Measurements from ENCODE around the gene GPRIN1.

The GPRIN1 gene

GRCh38 chr5:176651472-176651980 lies 41.6 kb upstream of the GPRIN1 start:
- Histone ChIP-seq H3K4me2 (peak overlapping the region; percentile 99), H4K20me1 (peaks cover 71% of the 10 kb centered on the region), H3K4me3 (peak overlapping the region; percentile 83), H3K9me3 (no peaks in the 10 kb centered on the region), H3K27ac (peak overlapping the region; percentile 81), H3K27me3 (no peaks in the 10 kb centered on the region), H3K4me1 (peaks cover 87% of the 10 kb centered on the region), H3K36me3 (peaks cover 41% of the 10 kb centered on the region), H3K9ac (peak overlapping the region; percentile 70)
- no peak for TF ChIP-seq Cebpa-rat (IDR thresholded peaks at IDR 0.05)

DNA sequence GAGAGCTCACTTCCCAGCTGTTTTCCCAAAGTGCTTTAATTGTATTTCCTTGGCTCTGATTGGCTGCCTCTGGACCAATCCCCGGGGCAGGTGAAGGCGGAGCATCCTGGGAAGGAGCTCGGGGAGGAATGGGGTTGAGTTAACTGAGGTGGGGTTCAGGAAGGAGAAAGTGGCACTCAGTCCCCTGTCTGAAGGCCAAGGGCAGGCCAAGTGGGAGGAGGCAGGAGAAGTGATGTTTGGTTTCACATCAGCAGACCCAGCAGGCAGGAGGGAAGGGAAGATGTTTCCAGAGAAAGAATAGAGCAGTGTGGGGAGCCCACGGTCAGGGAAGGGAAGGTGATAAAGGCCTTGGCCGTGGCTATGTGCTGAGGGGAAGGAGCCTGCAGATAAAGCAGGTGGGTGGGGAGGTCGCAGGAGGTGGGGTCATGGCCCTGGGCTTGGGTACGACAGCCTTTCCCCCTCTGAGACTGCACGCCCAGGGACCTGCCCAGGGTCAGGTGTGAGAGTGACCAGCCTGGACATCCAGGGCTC lies 40.5 kb upstream of the GPRIN1 start:
- Histone ChIP-seq H3K4me2 (peak overlapping the region; percentile 99), H3K9ac (peak overlapping the region; percentile 70), H3K27ac (peak overlapping the region; percentile 81), H3K36me3 (peaks cover 30% of the 10 kb centered on the region), H3K9me3 (no peaks in the 10 kb centered on the region), H4K20me1 (peaks cover 63% of the 10 kb centered on the region), H3K4me3 (peak overlapping the region; percentile 83), H3K27me3 (no peaks in the 10 kb centered on the region), H3K4me1 (peaks cover 85% of the 10 kb centered on the region)
- TF ChIP-seq Cebpa-rat (IDR thresholded peaks at IDR 0.05) = no peak

- peak overlapping the region; percentile 83 for H3K27ac ChIP-seq
- peaks cover 84% of the 10 kb centered on the region for H3K4me1 ChIP-seq
- no peak for TF ChIP-seq Cebpa-rat (IDR thresholded peaks at IDR 0.05)
- peak overlapping the region; percentile 83 for H3K4me3 ChIP-seq
- H3K4me2 ChIP-seq = peak overlapping the region; percentile 99
- H3K36me3 ChIP-seq = peaks cover 12% of the 10 kb centered on the region
- no peaks in the 10 kb centered on the region for H3K27me3 ChIP-seq
- H4K20me1 ChIP-seq = peaks cover 46% of the 10 kb centered on the region
- peak overlapping the region; percentile 84 for H3K9ac ChIP-seq
- no peaks in the 10 kb centered on the region for H3K9me3 ChIP-seq
Observed at GRCh38 chr5:176648474-176649194, 38.7 kb upstream of the GPRIN1 start.

DNA sequence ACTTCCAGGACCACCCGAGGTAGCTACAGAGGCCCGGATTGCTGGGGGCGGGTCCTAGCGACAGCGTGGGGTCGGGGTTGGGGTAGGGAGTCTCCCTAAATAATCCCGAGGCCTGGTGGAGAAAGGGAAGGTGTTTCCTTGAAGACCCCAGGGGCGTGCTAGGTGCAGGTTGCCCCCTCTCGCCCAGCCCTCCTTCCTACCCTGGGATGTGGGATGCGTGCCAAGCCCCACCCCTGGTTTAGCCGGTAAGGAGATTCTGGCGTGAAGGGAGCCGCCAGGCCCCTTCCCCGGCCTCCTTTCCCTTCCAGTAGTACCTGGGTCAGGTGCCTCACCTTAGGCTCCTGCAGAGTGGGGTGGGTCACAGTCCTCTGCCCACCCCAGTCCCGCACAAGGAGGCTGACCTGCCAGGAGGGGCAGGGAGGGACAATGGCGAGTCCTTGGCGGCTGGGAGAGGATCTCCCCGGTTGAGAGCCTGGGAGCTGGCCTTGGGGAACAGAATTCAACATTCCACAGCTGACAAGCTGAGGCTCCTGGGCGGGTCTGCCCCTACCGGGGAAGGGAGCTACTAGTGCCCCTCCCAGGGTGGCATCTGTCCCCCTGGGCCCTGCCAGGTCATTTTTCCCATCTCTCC lies 38.0 kb upstream of the GPRIN1 start:
- no peaks in the 10 kb centered on the region for H3K9me3 ChIP-seq
- H3K4me2 ChIP-seq = peak overlapping the region; percentile 99
- H3K4me1 ChIP-seq = peaks cover 83% of the 10 kb centered on the region
- no peaks in the 10 kb centered on the region for H3K27me3 ChIP-seq
- H4K20me1 ChIP-seq = peaks cover 39% of the 10 kb centered on the region
- peaks cover 5% of the 10 kb centered on the region for H3K36me3 ChIP-seq
- peak overlapping the region; percentile 83 for H3K27ac ChIP-seq
- no peak for TF ChIP-seq Cebpa-rat (IDR thresholded peaks at IDR 0.05)
- H3K9ac ChIP-seq = peak overlapping the region; percentile 84
- H3K4me3 ChIP-seq = peak overlapping the region; percentile 83

GRCh38 chr5:176647030-176647842 lies 37.3 kb upstream of the GPRIN1 start, which contains the start of gene TSPAN17:
Gene TSPAN17 (plus strand): TSS chr5:176647484. CDS start chr5:176647616, 132 bp downstream.
- TF ChIP-seq Cebpa-rat (IDR thresholded peaks at IDR 0.05) = no peak
- Histone ChIP-seq H3K9ac (peak within 1 kb of the TSS; percentile 84), H3K4me3 (peak within 1 kb of the TSS; percentile 83), H3K4me2 (peak within 1 kb of the TSS; percentile 99), H4K20me1 (peaks cover 32% of the 10 kb centered on the region), H3K27me3 (no peaks in the 10 kb centered on the region), H3K36me3 (no peaks in the 10 kb centered on the region), H3K27ac (peak within 1 kb of the TSS; percentile 83), H3K9me3 (no peaks in the 10 kb centered on the region), H3K4me1 (peaks cover 76% of the 10 kb centered on the region)

- H3K4me1 ChIP-seq = peaks cover 70% of the 10 kb centered on the region
- H3K36me3 ChIP-seq = no peaks in the 10 kb centered on the region
- H3K27me3 ChIP-seq = no peaks in the 10 kb centered on the region
- no peak for TF ChIP-seq Cebpa-rat (IDR thresholded peaks at IDR 0.05)
- H3K9me3 ChIP-seq = no peaks in the 10 kb centered on the region
- H3K27ac ChIP-seq = peak overlapping the region; percentile 65
- H3K4me3 ChIP-seq = peak overlapping the region; percentile 83
- H3K9ac ChIP-seq = peak overlapping the region; percentile 53
- H3K4me2 ChIP-seq = peak overlapping the region; percentile 99
- peaks cover 30% of the 10 kb centered on the region for H4K20me1 ChIP-seq
Observed at GRCh38 chr5:176646707-176647029, 36.7 kb upstream of the GPRIN1 start.

- TF ChIP-seq Cebpa-rat (IDR thresholded peaks at IDR 0.05) = no peak
- H3K27ac ChIP-seq = peak overlapping the region; percentile 65
- peaks cover 66% of the 10 kb centered on the region for H3K4me1 ChIP-seq
- peaks cover 30% of the 10 kb centered on the region for H4K20me1 ChIP-seq
- H3K4me2 ChIP-seq = peak overlapping the region; percentile 99
- H3K4me3 ChIP-seq = peak overlapping the region; percentile 83; the same call in 1 of the 2 replicates
- peak overlapping the region; percentile 53; the same call in 1 of the 2 replicates for H3K9ac ChIP-seq
- no peaks in the 10 kb centered on the region for H3K27me3 ChIP-seq
- H3K9me3 ChIP-seq = no peaks in the 10 kb centered on the region
- no peaks in the 10 kb centered on the region for H3K36me3 ChIP-seq
Observed at GRCh38 chr5:176646049-176646706, 36.2 kb upstream of the GPRIN1 start.

DNA sequence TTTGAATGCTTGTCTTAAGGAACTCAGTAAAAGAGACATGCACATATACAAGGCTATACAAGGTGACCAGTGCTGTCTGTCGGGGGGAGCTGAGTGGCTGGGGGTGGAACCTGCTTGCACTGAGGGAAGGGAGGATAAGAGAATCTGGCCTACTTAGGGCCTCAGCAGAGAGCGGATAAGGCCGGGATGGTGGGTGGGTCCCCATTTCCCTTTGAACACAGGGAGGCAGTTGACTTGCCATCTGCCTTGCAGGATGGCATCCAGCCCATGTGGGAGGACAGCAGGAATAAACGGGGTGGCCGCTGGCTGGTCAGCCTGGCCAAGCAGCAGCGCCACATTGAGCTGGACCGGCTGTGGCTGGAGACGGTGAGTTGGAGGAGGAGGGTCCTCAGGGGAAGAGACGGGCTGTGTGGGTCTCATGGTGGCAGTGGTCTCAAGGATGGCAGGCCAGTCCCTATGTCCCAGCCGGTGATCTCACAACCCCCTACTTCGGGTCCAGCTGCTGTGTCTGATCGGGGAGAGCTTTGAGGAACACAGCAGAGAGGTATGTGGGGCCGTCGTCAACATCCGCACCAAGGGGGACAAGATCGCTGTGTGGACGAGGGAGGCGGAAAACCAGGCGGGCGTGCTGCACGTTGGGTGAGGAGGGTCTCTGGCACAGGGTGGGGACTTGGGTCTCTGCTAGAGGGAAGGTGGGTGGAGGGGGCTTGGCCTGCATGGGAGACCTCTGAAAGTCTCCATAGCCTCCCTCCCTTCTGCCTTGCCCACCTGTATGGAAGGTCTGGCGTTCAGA lies 35.1 kb upstream of the GPRIN1 start:
- no peak for TF ChIP-seq Cebpa-rat (IDR thresholded peaks at IDR 0.05)
- H3K27ac ChIP-seq = no peak overlapping the region
- peaks cover 59% of the 10 kb centered on the region for H3K4me1 ChIP-seq
- H3K27me3 ChIP-seq = no peaks in the 10 kb centered on the region
- peaks cover 22% of the 10 kb centered on the region for H4K20me1 ChIP-seq
- H3K9me3 ChIP-seq = no peaks in the 10 kb centered on the region
- peak overlapping the region; percentile 56 for H3K4me2 ChIP-seq
- no peaks in the 10 kb centered on the region for H3K36me3 ChIP-seq
- 0 out of 2 replicates have a peak overlapping the region, but pooled peaks have one; percentile 7 for H3K9ac ChIP-seq
- no peak overlapping the region for H3K4me3 ChIP-seq

Measured in BLaER1 (cell line).